ENCODE results near the gene ADAMTS18.

DNA sequence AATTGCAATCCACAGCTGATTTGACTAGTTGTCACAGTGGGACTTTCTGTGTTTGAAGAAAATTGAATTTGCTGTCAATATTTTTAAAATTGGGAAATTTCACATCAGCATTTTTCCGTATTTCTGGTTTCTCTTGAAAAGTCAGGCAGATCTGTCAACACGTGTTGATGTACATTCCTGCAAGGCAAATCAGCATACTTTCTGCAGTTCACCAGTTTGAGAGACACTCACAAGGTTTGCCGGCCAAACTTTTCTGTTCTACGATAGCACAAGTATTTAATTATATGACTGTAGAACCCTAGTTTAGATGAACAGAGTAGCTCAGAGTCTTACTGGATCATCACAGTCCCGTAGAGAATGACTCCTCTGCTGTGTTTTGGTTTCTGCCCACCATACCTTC is 102.0 kb downstream of the ADAMTS18 start:
- TF ChIP-seq, protein P1, sequence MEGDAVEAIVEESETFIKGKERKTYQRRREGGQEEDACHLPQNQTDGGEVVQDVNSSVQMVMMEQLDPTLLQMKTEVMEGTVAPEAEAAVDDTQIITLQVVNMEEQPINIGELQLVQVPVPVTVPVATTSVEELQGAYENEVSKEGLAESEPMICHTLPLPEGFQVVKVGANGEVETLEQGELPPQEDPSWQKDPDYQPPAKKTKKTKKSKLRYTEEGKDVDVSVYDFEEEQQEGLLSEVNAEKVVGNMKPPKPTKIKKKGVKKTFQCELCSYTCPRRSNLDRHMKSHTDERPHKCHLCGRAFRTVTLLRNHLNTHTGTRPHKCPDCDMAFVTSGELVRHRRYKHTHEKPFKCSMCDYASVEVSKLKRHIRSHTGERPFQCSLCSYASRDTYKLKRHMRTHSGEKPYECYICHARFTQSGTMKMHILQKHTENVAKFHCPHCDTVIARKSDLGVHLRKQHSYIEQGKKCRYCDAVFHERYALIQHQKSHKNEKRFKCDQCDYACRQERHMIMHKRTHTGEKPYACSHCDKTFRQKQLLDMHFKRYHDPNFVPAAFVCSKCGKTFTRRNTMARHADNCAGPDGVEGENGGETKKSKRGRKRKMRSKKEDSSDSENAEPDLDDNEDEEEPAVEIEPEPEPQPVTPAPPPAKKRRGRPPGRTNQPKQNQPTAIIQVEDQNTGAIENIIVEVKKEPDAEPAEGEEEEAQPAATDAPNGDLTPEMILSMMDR (IDR thresholded peaks at IDR 0.05) = no peak
- TF ChIP-seq POLR2AphosphoS5 (IDR thresholded peaks at IDR 0.05) = no peak
